NB4 (cell line): ENCODE measurements around the gene ERCC2.

ENCODE experiments used
- CTCF ChIP-seq: IDR thresholded peaks from one replicate; pipeline ENCODE4 v1.5.1; 2012; ENCODE audit warnings: low read depth, low read length
- MAX ChIP-seq: IDR thresholded peaks from 2 replicates; pipeline ENCODE4 v1.6.1; 2011; ENCODE audit warnings: low read depth, low read length

DNA sequence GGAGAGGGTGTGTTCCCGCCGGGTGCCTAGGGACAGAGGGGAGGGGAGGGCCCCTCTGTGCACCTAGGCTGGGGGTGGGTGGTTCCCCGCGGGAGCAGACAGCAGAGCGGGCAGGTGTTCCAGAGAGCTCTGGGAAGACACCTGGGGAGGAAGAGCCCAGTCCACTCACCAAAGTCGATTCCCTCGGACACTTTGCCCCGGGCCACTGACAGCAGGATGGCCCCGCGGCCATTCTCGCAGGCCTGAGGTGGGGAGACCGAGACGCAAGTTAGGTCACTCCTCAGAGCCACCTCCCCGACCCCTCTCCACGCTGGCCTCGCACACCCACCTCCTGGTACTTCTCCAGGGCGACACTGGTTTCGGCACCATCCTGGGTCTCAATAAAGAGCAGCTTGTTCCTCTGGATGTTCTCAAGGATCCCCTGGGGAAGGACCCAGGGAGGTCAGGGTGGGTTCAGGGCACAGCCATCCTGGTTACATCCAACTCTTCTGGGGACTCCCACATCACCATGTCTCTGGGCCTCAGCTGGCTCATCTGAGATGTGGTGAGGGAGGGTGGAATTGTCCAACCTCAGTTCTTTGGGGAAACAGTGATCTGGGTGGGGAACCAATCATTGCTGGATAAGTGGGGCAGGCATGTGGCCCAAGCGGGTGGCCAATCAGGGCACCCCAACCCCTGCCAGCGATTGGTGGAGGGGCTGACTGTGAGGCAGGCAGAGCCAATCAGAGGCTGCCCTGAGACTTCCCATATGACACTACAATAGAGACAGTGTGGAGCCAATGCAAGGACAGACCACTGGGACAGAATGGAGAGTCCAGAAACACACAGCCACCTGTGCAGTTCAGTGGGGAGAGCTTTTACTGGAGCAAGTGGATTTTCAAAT lies 17.2 kb downstream of the ERCC2 start:
- no peak for TF ChIP-seq CTCF
- no peak for TF ChIP-seq MAX
